ENCODE results near the gene TNFSF11. TPM values are rescaled to one million over a fixed set of nuclear protein-coding genes. Genes with fewer than 3 reads are reported as not detected.

The TNFSF11 gene
- total and polyA plus RNA-seq, 2 donors (not counting 1 experiment from before 2014, with no cell fraction given) = not detected

DNA sequence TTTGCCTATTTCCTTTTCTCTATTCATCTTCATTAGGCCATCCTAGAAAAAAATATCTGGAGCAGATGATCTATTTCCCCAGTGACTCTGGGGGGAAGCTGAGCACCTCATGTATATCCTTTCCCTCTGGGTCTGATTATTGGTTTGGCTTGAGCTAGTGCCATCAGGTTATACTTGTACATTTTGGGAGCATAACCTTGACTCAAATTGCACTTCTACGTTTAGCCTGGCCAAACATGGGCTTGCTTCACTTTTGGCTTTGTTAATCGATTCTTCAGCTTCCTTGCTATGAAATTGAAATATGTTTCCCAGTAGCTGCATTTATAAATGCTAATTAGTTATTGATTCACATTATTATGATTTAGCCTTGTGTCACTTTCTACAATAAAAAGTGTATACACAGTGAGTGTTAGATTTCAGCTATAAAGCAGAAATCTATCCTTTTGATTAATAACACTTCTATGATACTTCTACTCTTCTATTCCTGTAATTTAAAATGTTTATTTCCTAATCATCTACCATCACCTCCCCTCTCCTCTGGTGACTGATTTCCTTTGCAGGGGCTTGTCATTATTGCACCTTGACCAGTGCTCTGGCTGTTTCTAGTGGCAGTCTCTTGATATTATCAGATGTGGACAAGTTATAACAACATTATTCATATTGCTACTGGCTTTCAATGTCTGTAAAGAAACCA is 37.3 kb downstream of the TNFSF11 start:
- Histone ChIP-seq H4K20me1 (ENCODE audit: control insufficient read depth, extremely low read depth, insufficient read depth, low read length) (no peaks in the 10 kb centered on the region), H3K4me1 (ENCODE audit: control insufficient read depth, extremely low read depth, insufficient read depth, low read length) (no peaks in the 10 kb centered on the region), H3K79me2 (ENCODE audit: control insufficient read depth, insufficient read depth, low read length) (no peaks in the 10 kb centered on the region), H3K9me3 (ENCODE audit: control insufficient read depth, insufficient read depth, low read depth, low read length) (no peaks in the 10 kb centered on the region), H3K27ac (ENCODE audit: insufficient read depth, low read length) (no peak overlapping the region), H2AFZ (ENCODE audit: low read length) (no peak overlapping the region), H3K36me3 (ENCODE audit: control insufficient read depth, insufficient read depth, low read length) (no peaks in the 10 kb centered on the region), H3K9ac (ENCODE audit: insufficient read depth, low read length) (no peak overlapping the region), H3K4me3 (replicated peaks in 1 of 4; ENCODE audit: control extremely low read depth in 1 of 4, insufficient read depth in 1 of 4, low read depth in 3 of 4, low read length in 4 of 4) (no peak overlapping the region), H3K4me2 (ENCODE audit: extremely low read depth, insufficient read depth, low read length) (no peak overlapping the region), H3K27me3 (ENCODE audit: control insufficient read depth, insufficient read depth, low read length) (peaks cover 3% of the 10 kb centered on the region)
- TF ChIP-seq, protein P1, sequence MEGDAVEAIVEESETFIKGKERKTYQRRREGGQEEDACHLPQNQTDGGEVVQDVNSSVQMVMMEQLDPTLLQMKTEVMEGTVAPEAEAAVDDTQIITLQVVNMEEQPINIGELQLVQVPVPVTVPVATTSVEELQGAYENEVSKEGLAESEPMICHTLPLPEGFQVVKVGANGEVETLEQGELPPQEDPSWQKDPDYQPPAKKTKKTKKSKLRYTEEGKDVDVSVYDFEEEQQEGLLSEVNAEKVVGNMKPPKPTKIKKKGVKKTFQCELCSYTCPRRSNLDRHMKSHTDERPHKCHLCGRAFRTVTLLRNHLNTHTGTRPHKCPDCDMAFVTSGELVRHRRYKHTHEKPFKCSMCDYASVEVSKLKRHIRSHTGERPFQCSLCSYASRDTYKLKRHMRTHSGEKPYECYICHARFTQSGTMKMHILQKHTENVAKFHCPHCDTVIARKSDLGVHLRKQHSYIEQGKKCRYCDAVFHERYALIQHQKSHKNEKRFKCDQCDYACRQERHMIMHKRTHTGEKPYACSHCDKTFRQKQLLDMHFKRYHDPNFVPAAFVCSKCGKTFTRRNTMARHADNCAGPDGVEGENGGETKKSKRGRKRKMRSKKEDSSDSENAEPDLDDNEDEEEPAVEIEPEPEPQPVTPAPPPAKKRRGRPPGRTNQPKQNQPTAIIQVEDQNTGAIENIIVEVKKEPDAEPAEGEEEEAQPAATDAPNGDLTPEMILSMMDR (conservative IDR thresholded peaks at IDR 0.05 in 1 of 2, IDR thresholded peaks at IDR 0.05 in 1 of 2; ENCODE audit: low read depth in 1 of 2, low read length in 2 of 2) = no peak
- TF ChIP-seq EZH2 (IDR thresholded peaks at IDR 0.05; ENCODE audit: low read length, missing control alignments) = no peak
- DNase-seq (ENCODE audit: low read depth in 2 of 2) = no peak

DNA sequence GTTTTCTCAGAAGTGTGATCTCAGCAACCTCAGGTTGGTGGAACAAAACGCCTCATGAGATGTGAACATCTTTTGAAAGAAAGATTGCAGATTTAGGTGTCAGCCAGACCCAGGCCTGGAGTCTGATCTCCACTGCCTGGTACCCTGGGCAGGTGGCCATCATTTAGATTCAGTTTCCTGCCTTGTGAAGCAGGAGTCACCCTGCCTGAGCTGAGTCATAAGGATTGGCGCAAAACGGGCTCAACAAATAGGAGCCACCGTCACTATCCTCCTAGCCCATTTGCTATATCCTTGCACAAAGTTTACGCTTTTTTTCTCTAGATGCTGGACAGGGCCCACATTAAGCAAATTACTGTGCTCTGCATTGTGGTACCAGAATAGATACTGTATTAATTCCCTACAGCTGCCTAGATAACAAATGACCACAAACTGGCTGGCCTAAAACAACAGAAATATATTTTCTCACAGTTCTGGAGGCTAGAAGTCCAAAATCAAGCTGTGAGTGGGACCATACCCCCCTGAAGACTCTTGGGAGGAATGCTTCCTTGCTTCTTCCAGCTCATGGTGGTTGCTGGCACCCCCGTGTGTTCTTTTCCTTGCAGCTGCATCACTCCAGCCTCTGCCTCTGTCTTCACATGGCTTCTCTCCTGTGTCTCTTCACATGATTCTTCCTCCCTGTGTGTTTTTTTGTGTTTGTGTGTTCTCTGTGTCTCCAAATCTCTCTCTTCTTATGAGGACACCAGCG is 38.2 kb downstream of the TNFSF11 start:
- Histone ChIP-seq H4K20me1 (ENCODE audit: control insufficient read depth, extremely low read depth, insufficient read depth, low read length) (no peaks in the 10 kb centered on the region), H3K9ac (ENCODE audit: insufficient read depth, low read length) (no peak overlapping the region), H3K79me2 (ENCODE audit: control insufficient read depth, insufficient read depth, low read length) (no peaks in the 10 kb centered on the region), H3K9me3 (ENCODE audit: control insufficient read depth, insufficient read depth, low read depth, low read length) (no peaks in the 10 kb centered on the region), H3K27me3 (ENCODE audit: control insufficient read depth, insufficient read depth, low read length) (peaks cover 3% of the 10 kb centered on the region), H2AFZ (ENCODE audit: low read length) (no peak overlapping the region), H3K27ac (ENCODE audit: insufficient read depth, low read length) (no peak overlapping the region), H3K4me2 (ENCODE audit: extremely low read depth, insufficient read depth, low read length) (no peak overlapping the region), H3K4me3 (replicated peaks in 1 of 4; ENCODE audit: control extremely low read depth in 1 of 4, insufficient read depth in 1 of 4, low read depth in 3 of 4, low read length in 4 of 4) (no peak overlapping the region), H3K36me3 (ENCODE audit: control insufficient read depth, insufficient read depth, low read length) (no peaks in the 10 kb centered on the region), H3K4me1 (ENCODE audit: control insufficient read depth, extremely low read depth, insufficient read depth, low read length) (no peaks in the 10 kb centered on the region)
- TF ChIP-seq, protein P1 (conservative IDR thresholded peaks at IDR 0.05 in 1 of 2, IDR thresholded peaks at IDR 0.05 in 1 of 2; ENCODE audit: low read depth in 1 of 2, low read length in 2 of 2) = no peak
- TF ChIP-seq EZH2 (IDR thresholded peaks at IDR 0.05; ENCODE audit: low read length, missing control alignments) = no peak
- no peak for DNase-seq (ENCODE audit: low read depth in 2 of 2)

DNA sequence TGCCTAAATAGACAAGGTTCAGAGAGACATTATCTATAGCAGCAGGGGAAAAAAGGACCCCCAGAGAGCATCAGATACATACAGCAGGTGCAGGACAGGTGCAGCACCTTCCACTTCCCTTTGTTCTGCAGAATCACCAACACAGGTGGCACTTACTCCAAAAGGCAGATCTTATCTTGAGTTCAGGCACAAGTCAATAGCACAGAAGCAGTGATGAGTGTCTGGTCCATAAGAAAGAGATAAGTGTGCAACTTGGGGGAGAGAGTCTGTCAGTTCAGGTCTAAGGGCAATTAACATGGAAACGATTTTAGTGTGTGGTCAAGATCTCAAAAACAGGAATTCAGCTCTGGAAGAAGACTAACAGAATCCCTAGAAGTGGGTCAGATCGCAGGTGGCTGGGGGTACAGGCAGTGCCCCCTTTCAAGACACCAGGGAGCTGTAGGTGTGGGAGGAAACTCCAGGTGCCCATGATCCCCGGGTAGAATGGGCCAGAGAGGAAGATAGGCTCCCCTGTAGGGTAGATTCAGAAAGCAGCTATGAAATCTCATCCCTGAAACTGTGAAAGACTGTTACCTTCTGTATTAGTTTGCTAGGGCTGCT is 40.6 kb downstream of the TNFSF11 start:
- TF ChIP-seq, protein P1 (conservative IDR thresholded peaks at IDR 0.05 in 1 of 2, IDR thresholded peaks at IDR 0.05 in 1 of 2; ENCODE audit: low read depth in 1 of 2, low read length in 2 of 2) = no peak
- TF ChIP-seq EZH2 (IDR thresholded peaks at IDR 0.05; ENCODE audit: low read length, missing control alignments) = no peak
- Histone ChIP-seq H3K36me3 (ENCODE audit: control insufficient read depth, insufficient read depth, low read length) (no peaks in the 10 kb centered on the region), H3K27ac (ENCODE audit: insufficient read depth, low read length) (no peak overlapping the region), H3K9ac (ENCODE audit: insufficient read depth, low read length) (no peak overlapping the region), H3K4me2 (ENCODE audit: extremely low read depth, insufficient read depth, low read length) (no peak overlapping the region), H3K9me3 (ENCODE audit: control insufficient read depth, insufficient read depth, low read depth, low read length) (no peaks in the 10 kb centered on the region), H3K4me1 (ENCODE audit: control insufficient read depth, extremely low read depth, insufficient read depth, low read length) (no peaks in the 10 kb centered on the region), H2AFZ (ENCODE audit: low read length) (no peak overlapping the region), H4K20me1 (ENCODE audit: control insufficient read depth, extremely low read depth, insufficient read depth, low read length) (no peaks in the 10 kb centered on the region), H3K27me3 (ENCODE audit: control insufficient read depth, insufficient read depth, low read length) (peaks cover 3% of the 10 kb centered on the region), H3K4me3 (replicated peaks in 1 of 4; ENCODE audit: control extremely low read depth in 1 of 4, insufficient read depth in 1 of 4, low read depth in 3 of 4, low read length in 4 of 4) (no peak overlapping the region), H3K79me2 (ENCODE audit: control insufficient read depth, insufficient read depth, low read length) (no peaks in the 10 kb centered on the region)
- no peak for DNase-seq (ENCODE audit: low read depth in 2 of 2)
